HG02852 (cell line): ENCODE results near the gene HDAC7.

Experiments
- ATAC-seq: cut with Tn5 transposase; IDR thresholded peaks from one replicate; pipeline ENCODE4 v1.9.1; 2021; ENCODE audit warnings: mild to moderate bottlenecking, moderate library complexity; ENCODE audit not compliant: unreplicated experiment

Gene HDAC7

DNA sequence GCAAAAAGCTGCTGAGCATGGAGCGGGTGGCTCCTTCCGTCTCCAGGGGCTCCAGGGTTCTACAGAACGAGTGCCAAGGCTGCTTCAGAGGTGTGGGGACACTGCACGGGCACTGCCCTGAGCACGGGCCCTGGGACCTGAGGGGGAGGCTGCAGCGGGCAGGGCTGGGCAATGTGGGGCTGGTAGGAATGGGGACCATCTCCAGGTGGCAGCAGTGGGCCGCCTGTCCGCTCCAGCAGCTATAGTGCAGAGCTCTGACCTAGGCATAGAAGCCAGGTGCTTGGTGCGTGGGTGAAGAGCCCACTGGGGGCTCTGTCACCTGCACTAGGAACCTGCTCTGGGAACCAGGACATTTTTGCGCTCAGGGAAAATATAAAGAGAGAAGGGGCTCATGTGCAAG lies 22.3 kb downstream of the HDAC7 start:
- ATAC-seq = peak; percentile 57

DNA sequence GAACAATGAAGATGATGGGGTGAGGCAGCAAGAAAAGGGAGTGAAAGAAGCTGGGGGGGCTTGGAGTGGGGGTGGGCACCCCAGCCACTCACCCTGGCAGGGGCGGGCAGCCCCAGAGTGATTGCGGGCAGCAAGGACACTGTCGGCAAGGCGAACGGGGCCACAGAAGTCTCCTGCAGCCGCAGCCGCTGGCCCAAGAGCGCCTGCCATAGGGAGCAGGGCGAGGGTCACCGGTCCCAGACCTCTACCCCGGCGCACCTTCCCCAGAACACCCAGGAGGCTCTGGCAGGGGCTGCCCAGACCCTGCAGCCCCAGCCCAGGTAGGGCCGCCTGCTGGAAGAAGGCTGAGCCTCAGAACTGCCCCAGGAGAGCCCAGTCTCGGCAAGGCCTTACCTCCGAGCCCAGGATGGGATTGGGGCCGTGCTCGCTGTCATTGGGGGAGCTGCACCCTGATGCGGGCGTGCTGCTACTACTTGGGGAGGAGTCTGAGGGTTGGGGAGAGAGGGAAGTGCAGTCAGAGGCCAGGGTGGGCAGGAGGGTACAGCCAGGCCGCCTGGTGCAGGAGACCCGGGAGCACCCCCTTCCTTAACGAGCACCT lies 23.8 kb downstream of the HDAC7 start:
- ATAC-seq = no peak

- ATAC-seq = no peak
Observed at GRCh38 chr12:47795121-47795813, 24.4 kb downstream of the HDAC7 start.

- ATAC-seq = no peak
Observed at GRCh38 chr12:47794679-47795078, 25.0 kb downstream of the HDAC7 start.

GRCh38 chr12:47793015-47793681 lies 26.6 kb downstream of the HDAC7 start:
- ATAC-seq = no peak

- no peak for ATAC-seq
Observed at GRCh38 chr12:47791874-47792273, 27.8 kb downstream of the HDAC7 start.

DNA sequence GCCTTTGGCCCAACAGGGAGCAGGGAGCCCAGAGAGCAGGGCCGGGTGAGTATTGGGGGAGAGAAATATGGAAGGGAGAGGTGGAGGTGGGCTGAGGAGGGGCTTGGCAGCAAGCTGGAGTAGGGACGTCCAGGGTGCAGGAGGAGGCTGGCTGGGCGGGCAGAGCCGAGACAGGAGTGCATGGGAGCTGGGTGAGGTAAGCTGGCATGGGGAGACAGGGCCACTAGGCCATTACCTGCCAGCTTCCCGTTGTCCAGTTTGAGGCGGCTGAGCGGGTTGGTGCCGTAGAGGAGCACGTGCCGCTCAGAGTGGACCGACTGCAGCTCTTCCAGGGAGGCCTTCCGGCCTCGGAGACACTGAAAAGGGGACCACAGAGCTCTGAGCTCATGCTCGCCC lies 28.4 kb downstream of the HDAC7 start:
- no peak for ATAC-seq

GRCh38 chr12:47790676-47791350 lies 28.9 kb downstream of the HDAC7 start:
- ATAC-seq = no peak

- no peak for ATAC-seq
Observed at GRCh38 chr12:47789712-47790489, 29.8 kb downstream of the HDAC7 start.

DNA sequence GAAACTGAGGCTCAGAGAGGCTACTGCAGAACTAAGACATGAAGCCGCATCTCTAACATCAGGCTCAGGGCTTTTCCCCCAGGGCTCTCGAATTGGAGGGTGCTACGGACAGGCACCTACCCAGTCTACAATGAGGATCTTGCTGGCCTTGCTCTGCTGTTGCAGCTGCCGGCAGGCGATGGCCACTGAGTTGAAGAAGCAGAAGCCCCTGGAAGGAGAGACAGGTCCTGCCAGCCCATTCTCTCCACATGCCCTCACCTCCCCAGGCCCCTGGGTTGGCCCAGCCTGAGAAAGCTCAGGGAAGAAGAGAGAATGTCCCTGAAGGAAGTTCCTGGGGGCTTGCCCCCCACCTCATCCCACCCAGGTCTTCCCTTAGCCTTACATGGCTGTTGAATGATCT lies 30.6 kb downstream of the HDAC7 start:
- no peak for ATAC-seq

GRCh38 chr12:47787596-47788319 lies 31.9 kb downstream of the HDAC7 start:
- no peak for ATAC-seq

- ATAC-seq = no peak
Observed at GRCh38 chr12:47786662-47787280, 32.9 kb downstream of the HDAC7 start.

- ATAC-seq = no peak
Observed at GRCh38 chr12:47785887-47786661, 33.6 kb downstream of the HDAC7 start.

- ATAC-seq = no peak
Observed at GRCh38 chr12:47785036-47785886, 34.4 kb downstream of the HDAC7 start.

DNA sequence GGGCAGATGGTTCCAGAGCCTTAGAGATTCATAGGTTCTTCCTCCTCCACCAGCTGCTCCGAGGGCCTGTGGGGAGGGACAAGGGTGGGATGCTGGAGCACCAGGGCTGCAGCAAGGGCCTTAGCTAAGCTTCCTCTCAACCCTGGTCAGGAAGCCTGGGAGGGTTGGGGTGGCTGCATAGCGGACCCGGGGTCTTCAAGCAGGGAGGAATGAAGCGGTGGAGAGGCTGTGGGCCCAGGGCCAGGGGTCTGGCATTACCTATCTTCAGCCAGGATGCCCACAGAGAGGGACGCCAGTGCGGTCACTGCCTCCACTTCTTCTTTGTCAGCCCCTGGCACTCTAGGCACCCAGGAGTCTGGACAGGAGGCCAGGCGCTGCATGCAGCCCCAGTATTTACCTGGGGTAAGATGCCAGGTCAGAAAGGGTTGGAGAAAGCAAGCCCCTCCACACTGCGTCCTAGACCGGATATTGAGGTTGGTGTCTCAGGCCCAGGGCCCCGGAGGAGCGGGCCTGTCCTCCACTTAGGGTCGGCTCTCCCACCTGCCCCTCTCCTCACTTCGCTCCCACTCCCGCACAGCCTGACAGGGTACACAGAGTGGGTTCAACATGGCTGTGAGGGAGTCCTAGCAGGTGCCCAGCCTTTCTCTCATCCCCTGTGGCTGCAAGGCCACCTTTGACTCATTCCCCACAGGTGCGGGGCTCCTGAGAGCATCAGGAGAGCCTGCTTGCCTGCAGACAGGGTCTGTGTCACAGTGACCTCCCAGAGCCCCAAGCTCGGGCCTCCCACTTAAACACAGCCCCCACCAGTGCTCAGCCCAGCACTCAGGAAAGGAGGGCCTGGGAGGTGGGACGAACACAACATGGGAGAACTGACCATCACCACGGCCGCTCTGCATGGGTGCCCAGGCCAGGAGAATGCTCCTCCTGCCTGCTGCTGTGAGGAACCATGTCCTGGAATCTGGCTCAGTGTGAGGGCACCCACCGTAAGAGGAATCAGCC lies 35.6 kb downstream of the HDAC7 start:
- no peak for ATAC-seq

- no peak for ATAC-seq
Observed at GRCh38 chr12:47783024-47783755, 36.5 kb downstream of the HDAC7 start.
